HepG2 (cell line): Measurements from ENCODE around the gene BABAM2. TPM values are rescaled to one million over a fixed set of nuclear protein-coding genes. Genes with fewer than 3 reads are reported as not detected.

ENCODE experiments used
- ATAC-seq: fragments of 200-7000 bp; cut with Tn5 transposase; 3 replicates; pipeline ENCODE4 v1.9.1; 2020; ENCODE audit warnings: mild to moderate bottlenecking, moderate library complexity
- BruUV-seq: library from RNA; stranded (reverse); fragments of 400-500 nt; replicated peaks from 2 replicates; lab custom pipeline; 2021; lab: Mats Ljungman, UMichigan
- CTCF ChIA-PET: fragments of 300-600 bp; formaldehyde crosslinking; extraction: SDS; loops from one replicate; lab custom pipeline; 2021; ENCODE audit warnings: low total read pairs, inconsistent platforms, low intra/inter-chr PET ratio; lab: Yijun Ruan, JAX
- POLR2A ChIA-PET: fragments of 350-600 bp; sonication (Branson Sonifier 250); formaldehyde crosslinking; loops from one replicate; lab custom pipeline; 2020; ENCODE audit warnings: antibody characterized with exemption, inconsistent platforms; lab: Yijun Ruan, JAX
- DNase-seq: peaks from one replicate; pipeline ENCODE4 v3.0.0-alpha.2; 2015; ENCODE audit warnings: low spot score
- FAIRE-seq: peaks from 3 replicates; lab custom pipeline; 2011; peaks lifted over from hg19 to GRCh38; lab: Jason Lieb, UNC
- H2AFZ ChIP-seq: one replicate; pipeline ENCODE4 v1.6.1; 2011; ENCODE audit warnings: low read length, inconsistent platforms
- H3K27ac ChIP-seq: fragments of 300-600 bp; 3 replicates; pipeline ENCODE4 v1.8.0; 2011; ENCODE audit warnings: mixed run types, mild to moderate bottlenecking, mixed read lengths, low read length, inconsistent platforms; ENCODE audit not compliant: insufficient read depth; ENCODE audit errors: extremely low read length
- H3K27me3 ChIP-seq, 2 experiments: fragments of 200-600 bp in 1 of 2; 2 replicates in 1 of 2; 3 replicates in 1 of 2; pipeline versions ENCODE4 v1.6.0 to v1.8.0; 2011; ENCODE audit warnings: low read length in 2 of 2, mild to moderate bottlenecking in 2 of 2, moderate library complexity in 2 of 2, inconsistent platforms in 1 of 2; ENCODE audit not compliant: insufficient read depth in 2 of 2, control insufficient read depth in 1 of 2
- H3K36me3 ChIP-seq, 2 experiments: fragments of 200-600 bp in 1 of 2; replicated peaks in 1 of 2; 2 replicates in 1 of 2; 3 replicates in 1 of 2; pipeline versions ENCODE4 v1.5.1 to v1.8.0; 2011; ENCODE audit warnings: low read length in 2 of 2, inconsistent platforms in 1 of 2; ENCODE audit not compliant: insufficient read depth in 2 of 2, control insufficient read depth in 1 of 2
- H3K4me1 ChIP-seq: 2 replicates; pipeline ENCODE4 v1.5.1; 2012; ENCODE audit warnings: low read length, inconsistent platforms; ENCODE audit not compliant: insufficient read depth
- H3K4me2 ChIP-seq: 2 replicates; pipeline ENCODE4 v1.6.0; 2011; ENCODE audit warnings: low read depth, low read length, inconsistent platforms
- H3K4me3 ChIP-seq, 3 experiments: fragments of 200-600 bp in 1 of 3; sonication (generic), shearing (Covaris generic) in 1 of 3; replicated peaks in 1 of 3; 2 replicates each; pipeline ENCODE4 v1.5.1; 2011 to 2016; ENCODE audit warnings: low read length in 3 of 3, inconsistent platforms in 2 of 3, low read depth in 2 of 3, mild to moderate bottlenecking in 2 of 3, control low read depth in 1 of 3, mixed read lengths in 1 of 3; ENCODE audit not compliant: insufficient read depth in 1 of 3
- H3K79me2 ChIP-seq: one replicate; pipeline ENCODE4 v1.6.1; 2011; ENCODE audit warnings: low read length, inconsistent platforms; ENCODE audit not compliant: insufficient read depth
- H3K9ac ChIP-seq: 2 replicates; pipeline ENCODE4 v1.6.0; 2011; ENCODE audit warnings: mild to moderate bottlenecking, low read depth, low read length, inconsistent platforms; ENCODE audit not compliant: insufficient read depth
- H3K9me3 ChIP-seq: 2 replicates; pipeline ENCODE4 v1.5.1; 2012; ENCODE audit warnings: mild to moderate bottlenecking, low read length
- H4K20me1 ChIP-seq: 2 replicates; pipeline ENCODE4 v1.6.0; 2011; ENCODE audit warnings: inconsistent platforms, mild to moderate bottlenecking, low read length, moderate library complexity; ENCODE audit not compliant: insufficient read depth
- RBFOX2 ChIP-seq: fragments of 200-400 bp; formaldehyde crosslinking; IDR thresholded peaks from 2 replicates; pipeline ENCODE4 v1.6.1; 2017; ENCODE audit warnings: low read depth, mild to moderate bottlenecking, low read length
- RCOR2 ChIP-seq: IDR thresholded peaks from 2 replicates; pipeline ENCODE4 v1.6.1; 2016; ENCODE audit warnings: missing biosample characterization, missing genetic modification reagents
- REL ChIP-seq: sonication (generic); formaldehyde crosslinking; conservative IDR thresholded peaks from 2 replicates; pipeline ENCODE4 v1.8.0; 2022; ENCODE audit warnings: mild to moderate bottlenecking, missing genetic modification reagents, moderate library complexity
- ZNF83 ChIP-seq: sonication (generic); formaldehyde crosslinking; IDR thresholded peaks from 2 replicates; pipeline ENCODE4 v1.4.0; 2020; ENCODE audit warnings: missing genetic modification reagents, mild to moderate bottlenecking, borderline replicate concordance
- WGBS: methylation state at CpG from one replicate; pipeline ENCODE4 v1.1.6; 2017; ENCODE audit warnings: low lambda C conversion rate; 5-methylcytosine and 5-hydroxymethylcytosine counted together
- in situ Hi-C: cut with HindIII; loops from 2 replicates; pipeline ENCODE4 v1.10.0; 2017; ENCODE audit warnings: low pct_unique_long_range_greater_than_20kb; ENCODE audit not compliant: extremely low pct_ligation_motif_present
- intact Hi-C: fragments of 100-400 bp; cut with micrococcal nuclease; formaldehyde crosslinking; loops from one replicate; pipeline ENCODE4 v1.10.0; 2022; ENCODE audit not compliant: unreplicated experiment
- polyA plus RNA-seq, 8 experiments: library from polyadenylated mRNA; depleted of rRNA in 3 of 8; stranded (reverse) in 7 of 8; unstranded in 1 of 8; fragments of >200 nt; fragmentation: Illumina TruSeq in 4 of 8; extraction: Trizol in 4 of 8; gene quantifications; 2 replicates each; pipeline versions ENCODE4 v1.2.1 to v1.2.3, GENCODE V29; 2011 to 2016; ENCODE audit warnings: low read depth in 4 of 8, missing spikeins in 1 of 8, mixed read lengths in 1 of 8; ENCODE audit not compliant: insufficient read depth in 1 of 8
- total RNA-seq, 5 experiments: library from RNA; depleted of rRNA; stranded (reverse); fragments of >200 nt; fragmentation: Illumina TruSeq; extraction: Trizol; gene quantifications; 2 replicates each; pipeline ENCODE4 v1.2.3, GENCODE V29; 2016; ENCODE audit warnings: low read depth in 1 of 5
- TF ChIP-seq, protein P1 (sequence below): sonication (generic); formaldehyde crosslinking; IDR thresholded peaks from 2 replicates; pipeline ENCODE4 v1.5.1; 2020; ENCODE audit warnings: missing genetic modification reagents, mild to moderate bottlenecking, borderline replicate concordance
- TF ChIP-seq, protein P2 (sequence below): sonication (generic); formaldehyde crosslinking; IDR thresholded peaks from 2 replicates; pipeline ENCODE4 v1.8.1; 2023; ENCODE audit warnings: mild to moderate bottlenecking, inconsistent platforms, moderate library complexity, missing genetic modification reagents, borderline replicate concordance
- TF ChIP-seq, protein P3 (sequence below): IDR thresholded peaks from 2 replicates; pipeline ENCODE4 v1.6.1; 2012; ENCODE audit warnings: low read length, improper control_type of control experiment

BABAM2 gene
- total and polyA plus RNA-seq, 2 of the 13 experiments (the other 11 are each of a cell fraction or from before 2014, with no cell fraction given): 24.9 to 28.0 TPM

DNA sequence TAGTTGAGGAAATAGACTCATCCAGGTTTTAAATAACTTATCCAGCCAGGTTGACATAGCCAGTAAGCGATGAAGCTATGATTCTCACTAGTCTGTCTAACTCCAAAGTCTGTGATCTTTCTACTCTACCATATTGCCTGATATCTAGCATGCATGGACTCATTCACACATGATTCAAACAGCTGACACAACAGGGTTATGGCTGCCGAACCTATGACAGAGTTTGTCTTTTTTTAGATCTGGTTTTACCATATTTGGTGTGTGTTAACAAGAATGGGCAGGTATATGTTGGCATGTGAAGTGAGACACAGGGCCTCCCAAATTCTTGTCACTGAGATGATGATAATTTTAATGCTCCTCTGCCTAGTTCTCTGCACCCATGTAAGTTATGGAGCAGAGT lies 210.6 kb downstream of the BABAM2 start:
- Histone ChIP-seq H3K79me2 (no peaks in the 10 kb centered on the region), H3K9ac (no peak overlapping the region), H3K27me3 (no peaks in the 10 kb centered on the region), H3K4me3 (no peak overlapping the region), H3K4me2 (no peak overlapping the region), H3K9me3 (no peaks in the 10 kb centered on the region), H3K27ac (no peak overlapping the region), H3K36me3 (no peaks in the 10 kb centered on the region), H2AFZ (no peak overlapping the region), H4K20me1 (no peaks in the 10 kb centered on the region), H3K4me1 (no peaks in the 10 kb centered on the region)
- ChIA-PET CTCF (no interaction called here), POLR2A (no interaction called here)
- ATAC-seq (no peak), FAIRE-seq (no peak), DNase-seq (no peak)
- intact Hi-C loops (no loop called here), in situ Hi-C loops (no loop called here)
- WGBS: 93% methylated on average over 2 of the region's 2 CpGs
- no peak for TF ChIP-seq REL (CRISPR knock-in tag)
- TF ChIP-seq RCOR2: no peak
- no peak for TF ChIP-seq RBFOX2
- no peak for TF ChIP-seq ZNF83 (CRISPR knock-in tag)
- TF ChIP-seq, protein P1, sequence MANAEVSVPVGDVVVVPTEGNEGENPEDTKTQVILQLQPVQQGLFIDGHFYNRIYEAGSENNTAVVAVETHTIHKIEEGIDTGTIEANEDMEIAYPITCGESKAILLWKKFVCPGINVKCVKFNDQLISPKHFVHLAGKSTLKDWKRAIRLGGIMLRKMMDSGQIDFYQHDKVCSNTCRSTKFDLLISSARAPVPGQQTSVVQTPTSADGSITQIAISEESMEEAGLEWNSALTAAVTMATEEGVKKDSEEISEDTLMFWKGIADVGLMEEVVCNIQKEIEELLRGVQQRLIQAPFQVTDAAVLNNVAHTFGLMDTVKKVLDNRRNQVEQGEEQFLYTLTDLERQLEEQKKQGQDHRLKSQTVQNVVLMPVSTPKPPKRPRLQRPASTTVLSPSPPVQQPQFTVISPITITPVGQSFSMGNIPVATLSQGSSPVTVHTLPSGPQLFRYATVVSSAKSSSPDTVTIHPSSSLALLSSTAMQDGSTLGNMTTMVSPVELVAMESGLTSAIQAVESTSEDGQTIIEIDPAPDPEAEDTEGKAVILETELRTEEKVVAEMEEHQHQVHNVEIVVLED (CRISPR knock-in tag): no peak
- TF ChIP-seq, protein P2, sequence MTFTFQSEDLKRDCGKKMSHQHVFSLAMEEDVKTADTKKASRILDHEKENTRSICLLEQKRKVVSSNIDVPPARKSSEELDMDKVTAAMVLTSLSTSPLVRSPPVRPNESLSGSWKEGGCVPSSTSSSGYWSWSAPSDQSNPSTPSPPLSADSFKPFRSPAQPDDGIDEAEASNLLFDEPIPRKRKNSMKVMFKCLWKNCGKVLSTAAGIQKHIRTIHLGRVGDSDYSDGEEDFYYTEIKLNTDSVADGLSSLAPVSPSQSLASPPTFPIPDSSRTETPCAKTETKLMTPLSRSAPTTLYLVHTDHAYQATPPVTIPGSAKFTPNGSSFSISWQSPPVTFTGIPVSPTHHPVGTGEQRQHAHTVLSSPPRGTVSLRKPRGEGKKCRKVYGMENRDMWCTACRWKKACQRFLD (CRISPR knock-in tag): no peak
- TF ChIP-seq, protein P3, sequence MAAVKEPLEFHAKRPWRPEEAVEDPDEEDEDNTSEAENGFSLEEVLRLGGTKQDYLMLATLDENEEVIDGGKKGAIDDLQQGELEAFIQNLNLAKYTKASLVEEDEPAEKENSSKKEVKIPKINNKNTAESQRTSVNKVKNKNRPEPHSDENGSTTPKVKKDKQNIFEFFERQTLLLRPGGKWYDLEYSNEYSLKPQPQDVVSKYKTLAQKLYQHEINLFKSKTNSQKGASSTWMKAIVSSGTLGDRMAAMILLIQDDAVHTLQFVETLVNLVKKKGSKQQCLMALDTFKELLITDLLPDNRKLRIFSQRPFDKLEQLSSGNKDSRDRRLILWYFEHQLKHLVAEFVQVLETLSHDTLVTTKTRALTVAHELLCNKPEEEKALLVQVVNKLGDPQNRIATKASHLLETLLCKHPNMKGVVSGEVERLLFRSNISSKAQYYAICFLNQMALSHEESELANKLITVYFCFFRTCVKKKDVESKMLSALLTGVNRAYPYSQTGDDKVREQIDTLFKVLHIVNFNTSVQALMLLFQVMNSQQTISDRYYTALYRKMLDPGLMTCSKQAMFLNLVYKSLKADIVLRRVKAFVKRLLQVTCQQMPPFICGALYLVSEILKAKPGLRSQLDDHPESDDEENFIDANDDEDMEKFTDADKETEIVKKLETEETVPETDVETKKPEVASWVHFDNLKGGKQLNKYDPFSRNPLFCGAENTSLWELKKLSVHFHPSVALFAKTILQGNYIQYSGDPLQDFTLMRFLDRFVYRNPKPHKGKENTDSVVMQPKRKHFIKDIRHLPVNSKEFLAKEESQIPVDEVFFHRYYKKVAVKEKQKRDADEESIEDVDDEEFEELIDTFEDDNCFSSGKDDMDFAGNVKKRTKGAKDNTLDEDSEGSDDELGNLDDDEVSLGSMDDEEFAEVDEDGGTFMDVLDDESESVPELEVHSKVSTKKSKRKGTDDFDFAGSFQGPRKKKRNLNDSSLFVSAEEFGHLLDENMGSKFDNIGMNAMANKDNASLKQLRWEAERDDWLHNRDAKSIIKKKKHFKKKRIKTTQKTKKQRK: no peak
- no TSS peak for BruUV-seq
